NCI-H1694 (cell line): ENCODE measurements around the gene FBH1.
"Not testable (repeated sequence)": the region's sequence is repeated elsewhere in the genome, so short reads cannot be mapped to it uniquely, and the experiment has no call there.

ENCODE experiments used
- DNase-seq: peaks from one replicate; lab custom pipeline; 2025; lab: John Stamatoyannopoulos, UW

FBH1 gene

GRCh38 chr10:5889624-5890451, at the start of gene FBH1, which contains the start of gene ANKRD16:
FBH1 (plus strand) TSS chr10:5890243; CDS start chr10:5890346, 103 bp downstream.
ANKRD16 (minus strand) TSS chr10:5889893; CDS start chr10:5889354, 539 bp downstream.
- peak; percentile 84 for DNase-seq

GRCh38 chr10:5840314-5841307, 49.4 kb upstream of the FBH1 start:
- DNase-seq, result no peak

- no peak for DNase-seq
Observed at GRCh38 chr10:5841965-5842364, 48.1 kb upstream of the FBH1 start.

- no peak for DNase-seq
Observed at GRCh38 chr10:5843686-5844344, 46.2 kb upstream of the FBH1 start.

- DNase-seq, result no peak
Observed at GRCh38 chr10:5844345-5845055, 45.5 kb upstream of the FBH1 start.

- not testable (repeated sequence) for DNase-seq
Observed at GRCh38 chr10:5846667-5847066, 43.4 kb upstream of the FBH1 start.

GRCh38 chr10:5854131-5854475, 35.9 kb upstream of the FBH1 start:
- DNase-seq, result no peak

GRCh38 chr10:5855979-5856700, 33.9 kb upstream of the FBH1 start:
- no peak for DNase-seq

GRCh38 chr10:5856701-5857004, 33.4 kb upstream of the FBH1 start:
- DNase-seq, result no peak

GRCh38 chr10:5858811-5859210, 31.2 kb upstream of the FBH1 start:
- DNase-seq, result no peak

GRCh38 chr10:5860066-5860465, 30.0 kb upstream of the FBH1 start:
- no peak for DNase-seq

- no peak for DNase-seq
Observed at GRCh38 chr10:5862360-5862961, 27.6 kb upstream of the FBH1 start.

GRCh38 chr10:5862981-5863685, 26.9 kb upstream of the FBH1 start:
- not testable (repeated sequence) for DNase-seq

- not testable (repeated sequence) for DNase-seq
Observed at GRCh38 chr10:5866451-5867081, 23.5 kb upstream of the FBH1 start.

- DNase-seq, result not testable (repeated sequence)
Observed at GRCh38 chr10:5867091-5867615, 22.9 kb upstream of the FBH1 start.

GRCh38 chr10:5868383-5868782, 21.7 kb upstream of the FBH1 start:
- not testable (repeated sequence) for DNase-seq

- DNase-seq, result no peak
Observed at GRCh38 chr10:5869156-5869555, 20.9 kb upstream of the FBH1 start.

- DNase-seq, result no peak
Observed at GRCh38 chr10:5871596-5871995, 18.4 kb upstream of the FBH1 start.

GRCh38 chr10:5873515-5873995, 16.5 kb upstream of the FBH1 start:
- DNase-seq, result peak; percentile 49
